Transverse colon (tissue), 4 donors: Measurements from ENCODE around the gene CCDC63.

Experiments used
- EP300 ChIP-seq: sonication (generic); formaldehyde crosslinking; IDR thresholded peaks from one replicate; pipeline ENCODE4 v1.6.1; 2017; ENCODE audit warnings: antibody characterized with exemption, low read depth
- POLR2A ChIP-seq: fragments of 450-650 bp; IDR thresholded peaks from one replicate; pipeline ENCODE4 v1.6.1; 2016; ENCODE audit warnings: antibody characterized with exemption, mild to moderate bottlenecking, moderate library complexity
- POLR2AphosphoS5 ChIP-seq, 3 donors: sonication (generic); formaldehyde crosslinking; IDR thresholded peaks; one replicate each; pipeline ENCODE4 v1.6.1; 2016; ENCODE audit warnings: antibody characterized with exemption in 3 of 3
- TF ChIP-seq, protein P1 (sequence below), 5 experiments: fragments of 200-600 bp in 3 of 5; fragments of 450-650 bp in 2 of 5; sonication (generic) in 3 of 5; IDR thresholded peaks; 1 replicate in 2 of 5; 2 replicates in 3 of 5; pipeline ENCODE4 v1.5.1; 2016 to 2017; ENCODE audit warnings: antibody characterized with exemption in 5 of 5, inconsistent platforms in 3 of 5, mild to moderate bottlenecking in 2 of 5, moderate library complexity in 1 of 5

DNA sequence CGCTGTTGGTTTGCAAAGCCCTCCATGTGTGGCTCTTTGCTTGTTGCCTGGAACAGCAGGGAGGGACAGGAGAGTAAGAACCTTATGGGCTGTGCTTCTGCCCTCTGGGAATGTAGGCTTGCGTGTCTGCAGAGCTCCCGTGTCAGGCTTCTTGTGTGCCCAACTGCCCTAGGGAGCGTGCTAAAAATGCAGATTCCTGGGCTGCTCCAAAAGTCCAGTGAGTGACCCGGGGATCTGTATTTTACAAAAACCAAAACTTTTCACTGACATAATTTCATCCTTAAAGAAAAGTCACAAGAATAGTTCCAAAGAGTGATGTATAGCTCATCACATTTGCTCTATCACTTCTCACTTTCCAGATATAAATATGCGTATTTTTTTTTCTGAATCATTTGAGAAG is 34.8 kb upstream of the CCDC63 start:
- TF ChIP-seq POLR2A (no peak), POLR2AphosphoS5 (IDR thresholded peaks at IDR 0.05) (no peak), EP300 (no peak)
- TF ChIP-seq, protein P1, sequence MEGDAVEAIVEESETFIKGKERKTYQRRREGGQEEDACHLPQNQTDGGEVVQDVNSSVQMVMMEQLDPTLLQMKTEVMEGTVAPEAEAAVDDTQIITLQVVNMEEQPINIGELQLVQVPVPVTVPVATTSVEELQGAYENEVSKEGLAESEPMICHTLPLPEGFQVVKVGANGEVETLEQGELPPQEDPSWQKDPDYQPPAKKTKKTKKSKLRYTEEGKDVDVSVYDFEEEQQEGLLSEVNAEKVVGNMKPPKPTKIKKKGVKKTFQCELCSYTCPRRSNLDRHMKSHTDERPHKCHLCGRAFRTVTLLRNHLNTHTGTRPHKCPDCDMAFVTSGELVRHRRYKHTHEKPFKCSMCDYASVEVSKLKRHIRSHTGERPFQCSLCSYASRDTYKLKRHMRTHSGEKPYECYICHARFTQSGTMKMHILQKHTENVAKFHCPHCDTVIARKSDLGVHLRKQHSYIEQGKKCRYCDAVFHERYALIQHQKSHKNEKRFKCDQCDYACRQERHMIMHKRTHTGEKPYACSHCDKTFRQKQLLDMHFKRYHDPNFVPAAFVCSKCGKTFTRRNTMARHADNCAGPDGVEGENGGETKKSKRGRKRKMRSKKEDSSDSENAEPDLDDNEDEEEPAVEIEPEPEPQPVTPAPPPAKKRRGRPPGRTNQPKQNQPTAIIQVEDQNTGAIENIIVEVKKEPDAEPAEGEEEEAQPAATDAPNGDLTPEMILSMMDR (IDR thresholded peaks at IDR 0.05) = no peak
